ENCODE measurements around the gene FGFR2. TPM values are rescaled to one million over a fixed set of nuclear protein-coding genes. Genes with fewer than 3 reads are reported as not detected.

The FGFR2 gene
- total RNA-seq, 1 donor from 2014 or later, result 0.19 TPM

DNA sequence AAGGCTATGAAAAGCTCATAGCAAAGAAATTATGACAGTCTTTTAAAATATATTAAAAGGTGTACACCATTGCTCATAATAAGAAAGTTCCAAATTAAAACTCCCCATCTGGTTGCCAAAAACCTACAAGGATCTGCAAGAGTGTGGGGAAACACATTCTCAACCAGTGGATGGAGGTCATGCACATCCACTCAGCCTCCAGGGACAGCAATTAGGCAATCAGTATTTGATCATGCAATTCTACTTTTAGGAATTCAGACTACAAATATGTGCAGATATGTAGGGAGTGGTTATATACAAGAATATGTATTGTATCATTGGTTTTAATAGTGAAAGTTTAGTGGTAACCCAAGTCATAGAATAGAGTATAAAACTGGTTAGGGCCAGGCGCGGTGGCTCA, 157.8 kb downstream of the FGFR2 start:
- no peak for DNase-seq (ENCODE audit: low spot score)
- intact Hi-C loops (cut with DNase I), result no loop called here

DNA sequence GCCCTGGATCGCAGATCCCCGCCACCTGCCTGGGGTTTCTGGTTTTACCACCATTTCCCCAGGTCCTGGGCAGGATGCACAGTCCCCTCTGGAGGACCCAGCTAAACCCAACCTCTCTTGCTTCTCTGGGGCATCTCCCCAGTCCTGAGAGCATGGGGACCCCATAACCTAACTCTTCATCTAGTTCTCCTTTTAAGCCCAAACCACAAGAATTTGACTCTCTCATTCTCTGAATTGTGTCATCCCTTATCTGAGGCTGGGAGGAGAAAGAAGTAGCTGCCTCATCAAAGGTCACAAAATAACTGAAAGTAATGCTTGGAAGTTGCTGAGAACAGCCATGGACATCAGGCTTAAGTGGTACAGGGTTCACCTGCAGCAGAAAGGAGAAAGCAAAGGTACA, 159.9 kb downstream of the FGFR2 start:
- no peak for DNase-seq (ENCODE audit: low spot score)
- intact Hi-C loops (cut with DNase I), result no loop called here

DNA sequence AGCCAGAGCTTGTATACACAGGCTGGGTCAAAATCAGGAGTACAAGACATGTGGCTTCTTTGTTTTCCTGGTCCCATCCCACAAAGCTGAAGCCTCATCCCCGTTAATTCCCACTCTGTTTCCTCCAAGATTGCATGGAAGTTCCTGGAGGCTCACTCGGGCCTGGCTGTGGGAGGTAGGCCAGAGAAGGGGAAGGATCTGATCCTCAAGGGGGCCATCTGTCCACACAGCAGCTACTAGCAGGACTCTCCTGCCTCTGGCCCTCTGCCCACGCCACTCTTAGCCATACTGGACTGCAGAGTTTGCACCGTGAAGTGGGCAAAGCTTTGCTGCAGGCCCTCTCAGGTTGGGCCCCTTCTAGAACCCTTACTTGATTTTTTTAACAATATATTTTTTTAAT, 160.6 kb downstream of the FGFR2 start:
- no peak for DNase-seq (ENCODE audit: low spot score)
- intact Hi-C loops (cut with DNase I), result no loop called here

DNA sequence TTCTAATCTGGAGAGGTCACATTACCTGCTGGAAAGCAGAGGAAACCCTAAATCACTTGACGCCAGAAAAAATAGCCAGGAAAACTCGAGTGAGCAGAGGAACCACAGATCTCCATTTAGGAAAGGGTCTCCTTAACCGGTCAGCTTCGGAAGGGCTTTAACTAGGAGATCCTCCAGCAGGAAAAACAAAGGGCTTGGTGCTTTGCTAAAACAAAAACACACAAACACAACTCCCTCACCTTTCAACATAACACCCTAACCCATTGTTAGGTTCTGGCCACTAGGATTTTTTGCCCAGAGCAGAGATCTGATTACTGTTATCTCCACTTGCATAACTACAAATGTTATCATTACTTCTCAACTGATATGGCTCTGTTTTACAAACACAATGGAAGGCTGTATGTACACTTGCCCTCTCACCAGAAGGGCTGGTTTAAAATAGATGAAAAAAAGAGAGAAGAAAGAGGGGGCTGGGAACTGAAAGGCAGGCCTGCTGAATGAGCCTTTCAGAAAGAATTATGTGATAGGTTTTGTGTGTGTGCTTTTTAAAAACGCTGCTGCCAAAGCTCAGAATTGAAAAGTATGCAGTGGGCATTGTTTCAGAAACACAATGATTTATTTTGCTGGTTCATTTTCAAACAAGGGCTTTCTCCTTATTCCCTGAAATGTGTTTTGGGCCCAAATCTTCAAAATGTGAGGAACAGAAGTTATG, 161.5 kb downstream of the FGFR2 start:
- no peak for DNase-seq (ENCODE audit: low spot score)

DNA sequence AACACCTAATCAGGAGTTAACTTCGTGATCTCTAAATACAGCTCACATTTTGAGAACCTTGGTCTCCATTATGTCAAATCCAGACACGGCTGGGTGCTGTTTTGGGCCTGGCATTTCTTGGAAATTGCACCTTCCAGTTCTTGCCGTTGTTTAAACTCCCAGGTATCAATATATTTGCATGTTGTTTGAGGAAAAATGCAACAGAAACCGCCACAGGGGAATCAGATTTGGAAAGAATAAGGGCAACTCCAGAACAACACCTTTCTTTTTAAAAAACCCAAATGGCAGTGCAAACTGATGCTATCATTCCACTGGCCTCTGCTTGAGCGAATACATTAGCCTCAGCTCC, 162.0 kb downstream of the FGFR2 start:
- intact Hi-C loops (cut with DNase I), result no loop called here
- no peak for DNase-seq (ENCODE audit: low spot score)

More for the DNA sequence above, 161.5 kb downstream of the FGFR2 start:
- intact Hi-C loops (cut with DNase I), result no loop called here

DNA sequence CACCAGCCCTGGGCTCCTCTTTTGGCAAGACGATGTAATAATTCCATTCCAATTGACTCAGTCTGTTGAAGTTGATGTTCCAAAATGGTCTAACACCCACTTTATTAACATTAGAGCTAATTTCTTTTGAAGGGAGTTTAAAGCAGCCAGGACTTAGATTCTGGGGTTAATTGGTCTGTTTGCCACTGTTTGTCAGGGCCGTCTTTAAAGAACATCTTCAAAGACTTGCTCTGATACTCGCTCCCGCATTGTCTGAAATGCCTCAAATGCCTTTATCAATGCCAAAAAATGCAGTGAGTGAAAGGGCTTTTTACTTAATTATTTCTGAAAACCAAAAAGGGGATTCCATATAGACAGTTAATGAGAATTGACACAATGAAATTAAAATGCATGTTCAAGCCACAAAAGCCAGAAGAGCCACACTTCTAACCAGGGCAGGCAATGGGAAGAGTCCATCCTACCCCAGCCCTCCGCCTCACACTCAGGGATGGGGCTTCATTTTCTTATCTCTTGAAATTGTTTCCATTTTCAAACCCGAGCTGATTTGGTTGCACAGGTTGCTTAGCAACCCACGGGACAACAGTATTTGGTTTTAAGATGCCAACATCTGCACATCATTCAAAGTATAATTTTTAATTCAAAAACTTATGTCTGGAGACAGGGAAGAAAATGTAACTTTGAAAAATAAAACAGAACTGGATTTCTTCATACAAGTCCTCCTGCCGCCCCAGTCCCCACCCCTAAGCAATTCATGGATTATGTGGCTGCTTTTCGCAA, 163.0 kb downstream of the FGFR2 start:
- DNase-seq (ENCODE audit: low spot score), result no peak
- intact Hi-C loops (cut with DNase I), result no loop called here

DNA sequence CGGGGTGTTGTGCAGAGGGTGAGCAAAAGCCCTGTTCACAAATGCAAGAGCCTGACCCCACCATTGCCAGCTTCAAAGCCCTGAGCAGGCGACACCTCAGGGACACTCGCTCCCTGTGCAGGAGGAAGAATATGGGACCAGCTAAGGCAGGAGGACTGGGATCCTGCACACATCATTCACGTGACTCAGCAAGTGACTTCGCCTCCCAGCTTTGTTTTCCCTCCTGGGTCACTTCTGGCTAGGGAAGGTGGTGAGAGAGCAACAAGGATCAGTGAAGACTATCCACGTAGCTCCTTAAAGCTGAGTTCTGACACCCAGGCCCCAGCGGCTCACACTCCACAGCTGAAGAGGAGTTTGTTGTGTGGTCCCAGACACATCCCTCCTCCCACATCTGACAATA, 164.3 kb downstream of the FGFR2 start:
- intact Hi-C loops (cut with DNase I), result no loop called here
- no peak for DNase-seq (ENCODE audit: low spot score)

DNA sequence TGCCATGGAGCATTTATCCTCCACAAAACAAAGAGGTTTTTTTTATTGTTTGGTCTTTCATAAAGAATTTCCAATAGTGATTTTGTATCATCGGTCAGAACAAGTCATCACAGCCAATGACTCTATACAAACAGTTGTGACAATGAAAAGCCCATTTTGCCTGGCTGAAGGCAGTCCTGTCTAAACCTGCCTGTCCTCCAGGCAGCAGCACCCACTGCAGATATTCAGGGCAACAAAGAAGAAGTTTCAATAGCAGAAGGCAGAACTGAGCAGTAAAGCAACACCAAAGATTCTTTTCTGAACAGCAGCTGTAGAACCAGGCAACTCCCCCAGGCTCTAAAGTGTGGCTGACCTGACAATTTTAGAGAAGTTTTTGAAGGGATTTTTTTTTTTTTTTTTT, 169.4 kb downstream of the FGFR2 start:
- DNase-seq (ENCODE audit: low spot score), result no peak
- intact Hi-C loops (cut with DNase I), result no loop called here
